ENCODE measurements around the gene FJX1.

GRCh38 chr11:35624316-35624715, 6.1 kb downstream of the FJX1 start:
- TF ChIP-seq CTCF (IDR thresholded peaks at IDR 0.05) (no peak), POLR2A (IDR thresholded peaks at IDR 0.05) (no peak), POLR2AphosphoS5 (IDR thresholded peaks at IDR 0.05) (no peak), EP300 (IDR thresholded peaks at IDR 0.05) (no peak)

Measured in gastroesophageal sphincter (tissue), 3 donors.